Endothelial cell of umbilical vein (primary cell): Measurements from ENCODE around the gene ACTL7B.

Source experiments
- CTCF ChIP-seq, 2 donors: IDR thresholded peaks; 1 replicate in 1 of 2; 2 replicates in 1 of 2; pipeline ENCODE4 v1.5.1; 2011; ENCODE audit warnings: low read length in 2 of 2, mild to moderate bottlenecking in 2 of 2, moderate library complexity in 2 of 2, control low read depth in 1 of 2, inconsistent platforms in 1 of 2, low read depth in 1 of 2; ENCODE audit not compliant: insufficient read depth in 1 of 2; ENCODE audit errors: extremely low read depth in 1 of 2
- EZH2 ChIP-seq: IDR thresholded peaks from 2 replicates; pipeline ENCODE4 v1.6.1; 2012; ENCODE audit warnings: borderline replicate concordance, low read depth, mild to moderate bottlenecking, moderate library complexity, low read length, inconsistent platforms; ENCODE audit not compliant: severe bottlenecking
- MYC ChIP-seq: IDR thresholded peaks from one replicate; pipeline ENCODE4 v1.6.1; 2011; ENCODE audit warnings: mild to moderate bottlenecking, low read depth, low read length
- POLR2A ChIP-seq: IDR thresholded peaks from 2 replicates; pipeline ENCODE4 v1.6.1; 2012; ENCODE audit warnings: low read depth, mild to moderate bottlenecking, control low read depth, low read length

DNA sequence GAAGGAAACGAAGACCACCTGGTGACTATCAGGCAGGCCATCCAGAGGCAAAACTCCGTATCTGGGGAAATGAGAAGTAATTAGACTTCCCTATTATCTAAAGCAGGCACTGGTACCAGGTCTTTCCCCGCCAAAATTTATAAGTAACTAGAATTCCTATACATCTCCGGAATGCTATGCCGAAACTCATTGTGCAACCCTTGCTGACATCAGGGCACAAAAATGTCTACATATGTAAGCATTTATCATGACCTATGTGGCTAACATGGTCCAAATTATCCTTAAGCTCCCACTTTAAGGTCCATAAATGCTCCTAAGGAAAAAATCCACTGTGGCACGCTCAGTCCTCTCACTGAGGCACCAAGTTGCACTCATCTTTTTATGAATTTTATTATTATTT, 17.8 kb downstream of the ACTL7B start:
- TF ChIP-seq MYC, result no peak
- no peak for TF ChIP-seq CTCF (IDR thresholded peaks at IDR 0.05; ENCODE audit: extremely low read depth in 1 of 2, insufficient read depth in 1 of 2, low read depth in 1 of 2, low read length in 2 of 2)
- TF ChIP-seq EZH2, result no peak
- TF ChIP-seq POLR2A, result no peak
